BE2C (cell line): ENCODE measurements around the gene LGALS9.

Experiments used
- DNase-seq: peaks from one replicate; pipeline ENCODE4 v3.0.0-alpha.2; 2020
- H3K27me3 ChIP-seq: fragments of 250-450 bp; sonication (Bioruptor Pico); 2 replicates; pipeline ENCODE4 v1.5.1; 2020; ENCODE audit warnings: mild to moderate bottlenecking
- H3K36me3 ChIP-seq: fragments of 250-450 bp; sonication (Bioruptor Pico); 2 replicates; pipeline ENCODE4 v1.5.1; 2020; ENCODE audit warnings: mild to moderate bottlenecking
- H3K4me1 ChIP-seq: fragments of 250-450 bp; sonication (Bioruptor Pico); 2 replicates; pipeline ENCODE4 v1.5.1; 2020
- H3K4me3 ChIP-seq: 2 replicates; pipeline ENCODE4 v1.5.1; 2011; ENCODE audit warnings: low read depth, low read length
- H3K9me3 ChIP-seq: fragments of 250-450 bp; sonication (Bioruptor Pico); 2 replicates; pipeline ENCODE4 v1.5.1; 2020
- CTCF ChIP-seq: IDR thresholded peaks from 2 replicates; pipeline ENCODE4 v1.5.1; 2012; ENCODE audit warnings: mild to moderate bottlenecking, low read depth, low read length

The LGALS9 gene

GRCh38 chr17:27590864-27591263, 40.1 kb upstream of the LGALS9 start:
- Histone ChIP-seq H3K4me3 (no peak overlapping the region), H3K27me3 (no peaks in the 10 kb centered on the region), H3K4me1 (peaks cover 8% of the 10 kb centered on the region), H3K9me3 (no peaks in the 10 kb centered on the region), H3K36me3 (no peaks in the 10 kb centered on the region)
- no peak for DNase-seq
- no peak for TF ChIP-seq CTCF

- no peak for TF ChIP-seq CTCF
- Histone ChIP-seq H3K27me3 (no peaks in the 10 kb centered on the region), H3K4me3 (no peak overlapping the region), H3K4me1 (peaks cover 7% of the 10 kb centered on the region), H3K36me3 (no peaks in the 10 kb centered on the region), H3K9me3 (no peaks in the 10 kb centered on the region)
- no peak for DNase-seq
Measured at GRCh38 chr17:27591986-27592385, 39.0 kb upstream of the LGALS9 start.

GRCh38 chr17:27593232-27593856, 37.6 kb upstream of the LGALS9 start:
- H3K4me3 ChIP-seq: no peak overlapping the region
- no peaks in the 10 kb centered on the region for H3K9me3 ChIP-seq
- H3K36me3 ChIP-seq: no peaks in the 10 kb centered on the region
- no peak for TF ChIP-seq CTCF
- peaks cover 7% of the 10 kb centered on the region for H3K4me1 ChIP-seq
- no peaks in the 10 kb centered on the region for H3K27me3 ChIP-seq
- DNase-seq: no peak

GRCh38 chr17:27593857-27594255, 37.1 kb upstream of the LGALS9 start:
- Histone ChIP-seq H3K36me3 (no peaks in the 10 kb centered on the region), H3K27me3 (no peaks in the 10 kb centered on the region), H3K9me3 (no peaks in the 10 kb centered on the region), H3K4me3 (no peak overlapping the region), H3K4me1 (peaks cover 7% of the 10 kb centered on the region)
- DNase-seq: no peak
- TF ChIP-seq CTCF: no peak

- no peak for DNase-seq
- Histone ChIP-seq H3K4me3 (no peak overlapping the region), H3K4me1 (peaks cover 7% of the 10 kb centered on the region), H3K27me3 (no peaks in the 10 kb centered on the region), H3K36me3 (no peaks in the 10 kb centered on the region), H3K9me3 (no peaks in the 10 kb centered on the region)
- no peak for TF ChIP-seq CTCF
Measured at GRCh38 chr17:27595208-27595607, 35.8 kb upstream of the LGALS9 start.

GRCh38 chr17:27596096-27596495, 34.9 kb upstream of the LGALS9 start:
- no peak for DNase-seq
- H3K9me3 ChIP-seq: no peaks in the 10 kb centered on the region
- peaks cover 7% of the 10 kb centered on the region for H3K4me1 ChIP-seq
- no peaks in the 10 kb centered on the region for H3K27me3 ChIP-seq
- H3K4me3 ChIP-seq: no peak overlapping the region
- H3K36me3 ChIP-seq: no peaks in the 10 kb centered on the region
- TF ChIP-seq CTCF: no peak
